Measurements from ENCODE around the gene LIPF. TPM values are rescaled to one million over a fixed set of nuclear protein-coding genes. Genes with fewer than 3 reads are reported as not detected.

The LIPF gene
- total RNA-seq, 1 experiment from 2014 or later, result not detected

DNA sequence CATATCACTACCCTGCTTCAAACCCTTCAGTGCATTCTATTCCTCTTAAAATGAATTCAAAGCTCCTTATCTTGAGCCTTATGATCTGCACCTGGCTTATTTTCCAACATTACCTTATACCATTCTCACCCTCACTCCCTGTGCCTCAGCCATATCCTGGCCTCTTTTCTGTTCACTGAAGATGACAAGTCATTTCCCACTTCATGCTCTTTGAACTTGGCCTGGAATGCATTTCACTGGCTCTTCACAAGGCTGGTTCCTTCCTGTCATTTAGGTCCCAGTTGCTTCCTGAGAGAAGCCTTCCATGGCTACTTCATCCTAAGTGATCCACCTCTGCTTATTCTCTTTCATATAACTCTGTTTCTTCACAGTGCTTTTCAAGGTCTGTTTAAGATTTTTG lies 3.2 kb upstream of the LIPF start:
- no peak overlapping the region for H3K4me2 ChIP-seq (ENCODE audit: insufficient read depth, insufficient read length, low read length)
- no peak overlapping the region for H3K4me3 Mint-ChIP-seq

More for the DNA sequence above, 3.2 kb upstream of the LIPF start:
- no peak overlapping the region for H4K8ac ChIP-seq (replicated peaks; ENCODE audit: insufficient read length, low read depth, low read length)
- Mint-ChIP-seq H3K27me3 (ENCODE audit: low read depth) (peaks cover 4% of the 10 kb centered on the region; the same call in 1 of the 2 replicates), H3K4me1 (no peaks in the 10 kb centered on the region), H3K9me3 (peaks cover 0 to 3% of the 10 kb centered on the region in 2 experiments; a peak in 1 of 5 replicates), H3K27ac (no peak overlapping the region), H3K36me3 (ENCODE audit: insufficient read depth in 1 of 3, low read depth in 3 of 3) (no peaks in the 10 kb centered on the region)
- H3K79me2 ChIP-seq (ENCODE audit: insufficient read depth, low read length), result no peaks in the 10 kb centered on the region
- DNase-seq, result no peak
- no peaks in the 10 kb centered on the region for H3K79me1 ChIP-seq (ENCODE audit: insufficient read depth, low read depth, low read length, poor library complexity, severe bottlenecking)
- no peaks in the 10 kb centered on the region for H3K9me3 ChIP-seq (ENCODE audit: control insufficient read depth, low read depth, low read length)
- no peak overlapping the region for H2BK15ac ChIP-seq (ENCODE audit: low read depth, low read length)
- H4K5ac ChIP-seq (ENCODE audit: insufficient read length, low read depth, low read length), result no peak overlapping the region
- no peak overlapping the region for H4K91ac ChIP-seq (ENCODE audit: insufficient read length, low read depth, low read length)
- H3K27ac ChIP-seq (ENCODE audit: insufficient read length, low read depth, low read length), result no peak overlapping the region
- H3T11ph ChIP-seq (ENCODE audit: low read length), result no peak overlapping the region
- H3K27me3 ChIP-seq (ENCODE audit: insufficient read depth, low read length), result no peaks in the 10 kb centered on the region
- TF ChIP-seq, protein P1, sequence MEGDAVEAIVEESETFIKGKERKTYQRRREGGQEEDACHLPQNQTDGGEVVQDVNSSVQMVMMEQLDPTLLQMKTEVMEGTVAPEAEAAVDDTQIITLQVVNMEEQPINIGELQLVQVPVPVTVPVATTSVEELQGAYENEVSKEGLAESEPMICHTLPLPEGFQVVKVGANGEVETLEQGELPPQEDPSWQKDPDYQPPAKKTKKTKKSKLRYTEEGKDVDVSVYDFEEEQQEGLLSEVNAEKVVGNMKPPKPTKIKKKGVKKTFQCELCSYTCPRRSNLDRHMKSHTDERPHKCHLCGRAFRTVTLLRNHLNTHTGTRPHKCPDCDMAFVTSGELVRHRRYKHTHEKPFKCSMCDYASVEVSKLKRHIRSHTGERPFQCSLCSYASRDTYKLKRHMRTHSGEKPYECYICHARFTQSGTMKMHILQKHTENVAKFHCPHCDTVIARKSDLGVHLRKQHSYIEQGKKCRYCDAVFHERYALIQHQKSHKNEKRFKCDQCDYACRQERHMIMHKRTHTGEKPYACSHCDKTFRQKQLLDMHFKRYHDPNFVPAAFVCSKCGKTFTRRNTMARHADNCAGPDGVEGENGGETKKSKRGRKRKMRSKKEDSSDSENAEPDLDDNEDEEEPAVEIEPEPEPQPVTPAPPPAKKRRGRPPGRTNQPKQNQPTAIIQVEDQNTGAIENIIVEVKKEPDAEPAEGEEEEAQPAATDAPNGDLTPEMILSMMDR (conservative IDR thresholded peaks at IDR 0.05), result no peak
- H2BK12ac ChIP-seq (ENCODE audit: insufficient read length, low read depth, low read length), result no peak overlapping the region
- H3K23ac ChIP-seq (ENCODE audit: insufficient read length, low read depth, low read length), result no peak overlapping the region
- H3K18ac ChIP-seq (ENCODE audit: insufficient read length, low read depth, low read length), result no peak overlapping the region
- no peak overlapping the region for H2AK5ac ChIP-seq (ENCODE audit: insufficient read length, low read length)
- H3K56ac ChIP-seq (ENCODE audit: insufficient read length, low read depth, low read length), result no peak overlapping the region
- no peak overlapping the region for H3K4ac ChIP-seq (ENCODE audit: low read depth, low read length)
- H3K23me2 ChIP-seq (ENCODE audit: insufficient read length, low read depth, low read length, poor library complexity, severe bottlenecking), result no peaks in the 10 kb centered on the region
- H2BK120ac ChIP-seq (ENCODE audit: low read depth, low read length, poor library complexity, severe bottlenecking), result no peak overlapping the region
- no peak overlapping the region for H2BK5ac ChIP-seq (ENCODE audit: insufficient read length, low read length)
- no peak overlapping the region for H3K9ac ChIP-seq (ENCODE audit: extremely low read depth, insufficient read length, low read length)
- H4K20me1 ChIP-seq (ENCODE audit: control insufficient read depth, insufficient read depth, insufficient read length), result no peaks in the 10 kb centered on the region
- no peak overlapping the region for H2AFZ ChIP-seq (ENCODE audit: low read length)
- H2BK20ac ChIP-seq (ENCODE audit: low read depth, low read length, poor library complexity, severe bottlenecking), result no peak overlapping the region
- no peaks in the 10 kb centered on the region for H3K4me1 ChIP-seq (ENCODE audit: insufficient read depth, low read length)
- H3K14ac ChIP-seq (ENCODE audit: insufficient read depth, low read length), result no peak overlapping the region
